K562 (cell line): ENCODE results near the gene ZNF410. TPM values are rescaled to one million over a fixed set of nuclear protein-coding genes. Genes with fewer than 3 reads are reported as not detected.

Experiments used
- ADNP ChIP-seq: fragments of 200-800 bp; sonication (Bioruptor generic); IDR thresholded peaks from 2 replicates; pipeline ENCODE4 v1.6.1; 2016; ENCODE audit warnings: missing genetic modification characterization, missing compliant biosample characterization
- BRCA1 ChIP-seq, 2 experiments: fragments of 450-650 bp in 1 of 2; sonication (generic) in 1 of 2; formaldehyde crosslinking in 1 of 2; IDR thresholded peaks; 2 replicates each; pipeline versions ENCODE4 v1.5.0 to v1.6.1; 2017 to 2020; ENCODE audit warnings: mild to moderate bottlenecking in 1 of 2, missing genetic modification reagents in 1 of 2
- CCAR2 ChIP-seq: fragments of 200-400 bp; formaldehyde crosslinking; IDR thresholded peaks from 2 replicates; pipeline ENCODE4 v1.6.1; 2017; ENCODE audit warnings: mild to moderate bottlenecking, low read depth, low read length
- CREB3L1 ChIP-seq: fragments of 450-650 bp; IDR thresholded peaks from 2 replicates; pipeline ENCODE4 v1.6.1; 2014; ENCODE audit warnings: low read depth, mild to moderate bottlenecking, moderate library complexity, borderline replicate concordance
- CTBP1 ChIP-seq: fragments of 450-650 bp; IDR thresholded peaks from 2 replicates; pipeline ENCODE4 v1.6.1; 2016; ENCODE audit warnings: borderline replicate concordance
- ESRRA ChIP-seq: fragments of 450-650 bp; IDR thresholded peaks from 2 replicates; pipeline ENCODE4 v1.6.1; 2014; ENCODE audit warnings: low read depth, mild to moderate bottlenecking, moderate library complexity, borderline replicate concordance
- HDAC6 ChIP-seq: IDR thresholded peaks from 2 replicates; pipeline ENCODE4 v1.6.1; 2012; ENCODE audit warnings: low read depth, mild to moderate bottlenecking, control low read depth, inconsistent platforms, low read length, moderate library complexity
- HMG20A ChIP-seq: fragments of 450-650 bp; formaldehyde crosslinking; conservative IDR thresholded peaks from 2 replicates; pipeline ENCODE4 v1.4.0; 2020; ENCODE audit warnings: mild to moderate bottlenecking, mixed read lengths
- ID3 ChIP-seq, 2 experiments: fragments of 250-450 bp in 1 of 2; fragments of 450-650 bp in 1 of 2; sonication (Bioruptor Pico) in 1 of 2; IDR thresholded peaks; 2 replicates each; pipeline versions ENCODE4 v1.6.1 to v1.8.0; 2016 to 2021; ENCODE audit warnings: mild to moderate bottlenecking in 2 of 2, moderate library complexity in 2 of 2, missing compliant biosample characterization in 1 of 2, missing genetic modification characterization in 1 of 2
- KLF1 ChIP-seq: fragments of 450-650 bp; IDR thresholded peaks from 2 replicates; pipeline ENCODE4 v1.6.1; 2016; ENCODE audit warnings: missing genetic modification characterization, missing compliant biosample characterization
- RFX7 ChIP-seq: fragments of 250-450 bp; sonication (Bioruptor Pico); IDR thresholded peaks from 2 replicates; pipeline ENCODE4 v1.5.1; 2021; ENCODE audit warnings: mild to moderate bottlenecking
- RNF219 ChIP-seq: fragments of 250-450 bp; sonication (Bioruptor Pico); IDR thresholded peaks from 2 replicates; pipeline ENCODE4 v1.5.0; 2022; ENCODE audit warnings: mild to moderate bottlenecking
- SAP30 ChIP-seq: fragments of 200-600 bp; sonication (generic); IDR thresholded peaks from 2 replicates; pipeline ENCODE4 v1.6.1; 2012; ENCODE audit warnings: borderline replicate concordance, low read depth, mild to moderate bottlenecking, moderate library complexity, low read length, control low read depth, inconsistent platforms; ENCODE audit not compliant: insufficient read depth, poor library complexity, severe bottlenecking
- ZBTB7A ChIP-seq: IDR thresholded peaks from 2 replicates; pipeline ENCODE4 v1.6.1; 2011; ENCODE audit warnings: low read depth, mild to moderate bottlenecking, low read length, moderate library complexity, borderline replicate concordance; ENCODE audit not compliant: control insufficient read depth
- ZC3H8 ChIP-seq: fragments of 450-650 bp; IDR thresholded peaks from 2 replicates; pipeline ENCODE4 v1.6.1; 2017
- ZNF583 ChIP-seq: fragments of 250-450 bp; sonication (Bioruptor Pico); IDR thresholded peaks from 2 replicates; pipeline ENCODE4 v1.4.0; 2020
- ZNF609 ChIP-seq: sonication (generic); formaldehyde crosslinking; IDR thresholded peaks from 2 replicates; pipeline ENCODE4 v1.8.1; 2023; ENCODE audit warnings: missing genetic modification reagents, mild to moderate bottlenecking, borderline replicate concordance
- polyA plus RNA-seq, 8 experiments: library from polyadenylated mRNA; depleted of rRNA in 4 of 8; stranded (reverse) in 5 of 8; unstranded in 3 of 8; fragments of >200 nt; fragmentation: Nextera tagmentation in 2 of 8; fragmentation: Illumina TruSeq in 1 of 8; extraction: Ambion mirVana in 2 of 8; extraction: Trizol in 1 of 8; gene quantifications; 2 replicates each; pipeline versions ENCODE4 v1.2.1 to v1.2.3, GENCODE V29; 2011 to 2014; ENCODE audit warnings: inconsistent platforms in 1 of 8, missing spikeins in 1 of 8
- total RNA-seq, 7 experiments: library from RNA; depleted of rRNA in 6 of 7; stranded (reverse); fragments of >200 nt in 6 of 7; fragmentation: Illumina TruSeq in 2 of 7; extraction: Trizol in 2 of 7; gene quantifications; 2 replicates each; pipeline versions ENCODE4 v1.2.1 to v1.2.3, GENCODE V29; 2011 to 2021; ENCODE audit warnings: low replicate concordance in 1 of 7

ZNF410 gene
- total and polyA plus RNA-seq, 9 of the 15 experiments (the other 6 are each of a cell fraction or from before 2014, with no cell fraction given) = 20.5 to 64.8 (median 38.7) TPM

- TF ChIP-seq ZBTB7A (peak; percentile 73; the same call in 1 of the 2 replicates), HDAC6 (no peak), ZC3H8 (no peak), CTBP1 (peak; percentile 62), KLF1 (tag) (no peak), ZNF583 (CRISPR knock-in tag) (no peak), RFX7 (no peak), ADNP (tag) (no peak), RNF219 (no peak), CCAR2 (no peak), SAP30 (peak; percentile 69), ID3 (CRISPR knock-in tag; IDR thresholded peaks at IDR 0.05) (no peak), ID3 (tag; IDR thresholded peaks at IDR 0.05) (0 out of 2 replicates have a peak, but pooled peaks have one; percentile 50), BRCA1 (IDR thresholded peaks at IDR 0.05) (no peak), BRCA1 (CRISPR knock-in tag; IDR thresholded peaks at IDR 0.05) (no peak), CREB3L1 (peak; percentile 76), ZNF609 (no peak), ESRRA (peak; percentile 68), HMG20A (no peak)
Measured at GRCh38 chr14:73949752-73950734, 63.4 kb downstream of the ZNF410 start, which contains the start of the genes COQ6 and FAM161B (continued).
